ENCODE data around the gene UBE2F. TPM values are rescaled to one million over a fixed set of nuclear protein-coding genes. Genes with fewer than 3 reads are reported as not detected.
"Not testable (repeated sequence)": the region's sequence is repeated elsewhere in the genome, so short reads cannot be mapped to it uniquely, and the experiment has no call there.

The UBE2F gene
- total RNA-seq, 1 experiment from 2014 or later, result 103 TPM

- H3K36me3 ChIP-seq (ENCODE audit: low read depth), result peaks cover 6% of the 10 kb centered on the region
- peaks cover 45% of the 10 kb centered on the region for H4K20me1 ChIP-seq (ENCODE audit: insufficient read depth)
- POLR2A ChIA-PET (ENCODE audit: unreplicated experiment), result interaction anchor here (0.6 kb wide), 2 partner anchors 116 to 259 kb away, joined by 3 to 6 read pairs; no protein-coding TSS in a partner anchor
Measured at GRCh38 chr2:237980751-237981150, 13.9 kb downstream of the UBE2F start.

GRCh38 chr2:237981621-237982020 is 14.8 kb downstream of the UBE2F start:
- peaks cover 45% of the 10 kb centered on the region for H4K20me1 ChIP-seq (ENCODE audit: insufficient read depth)
- intact Hi-C loops (cut with micrococcal nuclease; ENCODE audit: unreplicated experiment), result not testable (repeated sequence)

More at GRCh38 chr2:237980751-237981150, 13.9 kb downstream of the UBE2F start:
- H3K79me2 ChIP-seq (ENCODE audit: low read depth), result peaks cover 72% of the 10 kb centered on the region
- no peak overlapping the region for H3K4me3 ChIP-seq
- intact Hi-C loops (cut with micrococcal nuclease; ENCODE audit: unreplicated experiment), result no loop called here
- no peak overlapping the region for H2AFZ ChIP-seq
- peaks cover 52% of the 10 kb centered on the region for H3K4me1 ChIP-seq (replicated peaks; ENCODE audit: insufficient read depth)
- DNase-seq, result peak; percentile 49 to 97
- H3K27ac ChIP-seq, result peak overlapping the region; percentile 59
- TF ChIP-seq CTCF (conservative IDR thresholded peaks at IDR 0.05) (no peak), EZH2 (IDR thresholded peaks at IDR 0.05; ENCODE audit: low read depth) (no peak)
- no TSS peak for BruUV-seq (replicated peaks)
- CTCF ChIA-PET, result no interaction called here
- H3K27me3 ChIP-seq (ENCODE audit: insufficient read depth, low read depth), result no peaks in the 10 kb centered on the region
- H3F3A ChIP-seq (ENCODE audit: insufficient read depth, low read depth), result peaks cover 38% of the 10 kb centered on the region
- no peaks in the 10 kb centered on the region for H3K9me3 ChIP-seq (ENCODE audit: insufficient read depth, low read depth)
- H3K9me2 ChIP-seq (ENCODE audit: insufficient read depth), result no peaks in the 10 kb centered on the region
- peak overlapping the region; percentile 67 for H3K4me2 ChIP-seq

GRCh38 chr2:237982039-237982725 is 15.4 kb downstream of the UBE2F start:
- TF ChIP-seq CTCF (conservative IDR thresholded peaks at IDR 0.05), result no peak
- no peak for TF ChIP-seq EZH2 (IDR thresholded peaks at IDR 0.05; ENCODE audit: low read depth)
- H3K27ac ChIP-seq, result no peak overlapping the region
- peak overlapping the region; percentile 67; the same call in 1 of the 2 replicates for H3K4me2 ChIP-seq
- no TSS peak for BruUV-seq (replicated peaks)
- peaks cover 5% of the 10 kb centered on the region; the same call in 1 of the 2 replicates for H3K36me3 ChIP-seq (ENCODE audit: low read depth)
- H3K79me2 ChIP-seq (ENCODE audit: low read depth), result peaks cover 75% of the 10 kb centered on the region
- peaks cover 38% of the 10 kb centered on the region for H3F3A ChIP-seq (ENCODE audit: insufficient read depth, low read depth)
- H3K4me1 ChIP-seq (replicated peaks; ENCODE audit: insufficient read depth), result peaks cover 52% of the 10 kb centered on the region
- H4K20me1 ChIP-seq (ENCODE audit: insufficient read depth), result peaks cover 45% of the 10 kb centered on the region
- H3K9me2 ChIP-seq (ENCODE audit: insufficient read depth), result no peaks in the 10 kb centered on the region
- no peak overlapping the region for H3K4me3 ChIP-seq
- no peaks in the 10 kb centered on the region for H3K9me3 ChIP-seq (ENCODE audit: insufficient read depth, low read depth)
- ChIA-PET CTCF (interaction anchor here (0.6 kb wide), 1 partner anchor 118 kb away, joined by 3 read pairs; the partner anchor contains the start of gene ESPNL), POLR2A (ENCODE audit: unreplicated experiment) (interaction anchor here (0.7 kb wide), 1 partner anchor 116 kb away, joined by 3 read pairs; no protein-coding TSS in a partner anchor)
- no peaks in the 10 kb centered on the region for H3K27me3 ChIP-seq (ENCODE audit: insufficient read depth, low read depth)
- no peak overlapping the region for H2AFZ ChIP-seq
- DNase-seq, result no peak
- intact Hi-C loops (cut with micrococcal nuclease; ENCODE audit: unreplicated experiment), result no loop called here

More at GRCh38 chr2:237981621-237982020, 14.8 kb downstream of the UBE2F start:
- H3K4me3 ChIP-seq; H2AFZ ChIP-seq; H3K9me3 ChIP-seq (ENCODE audit: insufficient read depth, low read depth); BruUV-seq (replicated peaks); H3K27ac ChIP-seq; CTCF ChIA-PET; H3K9me2 ChIP-seq (ENCODE audit: insufficient read depth); H3K36me3 ChIP-seq (ENCODE audit: low read depth); H3K27me3 ChIP-seq (ENCODE audit: insufficient read depth, low read depth); DNase-seq: not testable (repeated sequence)
- Histone ChIP-seq H3K4me1 (replicated peaks; ENCODE audit: insufficient read depth) (peaks cover 52% of the 10 kb centered on the region), H3F3A (ENCODE audit: insufficient read depth, low read depth) (peaks cover 38% of the 10 kb centered on the region), H3K79me2 (ENCODE audit: low read depth) (peaks cover 74% of the 10 kb centered on the region), H3K4me2 (peak overlapping the region; percentile 67; the same call in 1 of the 2 replicates)
- POLR2A ChIA-PET (ENCODE audit: unreplicated experiment), result interaction anchor here (0.7 kb wide), 1 partner anchor 115 kb away, joined by 3 read pairs; no protein-coding TSS in a partner anchor
